Fibroblast of gingiva (primary cell): Measurements from ENCODE around the gene GYG1.
"Not testable (repeated sequence)": the region's sequence is repeated elsewhere in the genome, so short reads cannot be mapped to it uniquely, and the experiment has no call there.

Experiments used
- DNase-seq: peaks from one replicate; pipeline ENCODE4 v3.0.0-alpha.2; 2011; ENCODE audit warnings: low read depth

Gene GYG1

DNA sequence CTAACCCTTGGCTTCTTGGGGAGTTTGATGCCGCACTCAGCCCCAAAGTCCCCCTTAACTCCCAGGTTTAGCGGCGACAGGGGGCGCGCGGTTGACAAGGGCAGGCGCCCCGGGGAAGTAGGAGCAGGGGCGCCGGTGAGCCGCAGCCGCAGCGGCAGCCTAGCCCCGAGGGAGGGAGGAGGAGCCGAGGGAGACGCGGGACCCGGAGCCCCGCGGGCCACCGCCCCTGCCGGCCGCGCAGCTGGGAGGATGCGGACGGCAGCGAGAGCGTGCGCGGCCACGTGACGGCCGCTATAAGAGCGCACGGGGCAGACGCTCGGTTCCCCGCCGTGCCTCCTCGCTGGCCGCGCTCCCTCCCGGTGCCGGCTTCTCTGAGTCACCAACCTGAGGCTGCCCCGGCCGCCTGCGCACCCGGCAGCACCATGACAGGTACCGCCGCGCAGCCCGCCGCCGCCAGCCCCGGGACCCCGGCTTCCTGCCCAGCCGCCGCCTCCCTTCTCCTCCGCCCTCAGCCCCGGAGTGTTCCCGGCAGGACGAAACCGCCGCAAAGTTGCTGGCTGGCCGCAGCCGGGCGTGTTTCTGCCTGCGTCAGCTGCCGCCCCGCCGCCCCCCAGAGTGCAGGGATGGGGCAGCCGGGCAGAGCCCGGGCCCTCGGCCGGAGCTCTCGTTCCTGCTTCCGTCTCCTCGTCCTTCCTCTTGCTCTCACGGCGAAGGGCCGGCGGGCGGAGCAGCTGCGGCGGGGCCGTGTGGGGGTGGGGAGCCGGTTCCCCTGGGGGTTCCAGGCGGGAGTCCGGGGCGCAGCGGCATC, at the start of gene GYG1:
Gene GYG1 (plus strand): TSS at position 322 of the 808 bp plus-strand sequence. CDS start 101 bp downstream, at position 423.
- DNase-seq = peak; percentile 82

DNA sequence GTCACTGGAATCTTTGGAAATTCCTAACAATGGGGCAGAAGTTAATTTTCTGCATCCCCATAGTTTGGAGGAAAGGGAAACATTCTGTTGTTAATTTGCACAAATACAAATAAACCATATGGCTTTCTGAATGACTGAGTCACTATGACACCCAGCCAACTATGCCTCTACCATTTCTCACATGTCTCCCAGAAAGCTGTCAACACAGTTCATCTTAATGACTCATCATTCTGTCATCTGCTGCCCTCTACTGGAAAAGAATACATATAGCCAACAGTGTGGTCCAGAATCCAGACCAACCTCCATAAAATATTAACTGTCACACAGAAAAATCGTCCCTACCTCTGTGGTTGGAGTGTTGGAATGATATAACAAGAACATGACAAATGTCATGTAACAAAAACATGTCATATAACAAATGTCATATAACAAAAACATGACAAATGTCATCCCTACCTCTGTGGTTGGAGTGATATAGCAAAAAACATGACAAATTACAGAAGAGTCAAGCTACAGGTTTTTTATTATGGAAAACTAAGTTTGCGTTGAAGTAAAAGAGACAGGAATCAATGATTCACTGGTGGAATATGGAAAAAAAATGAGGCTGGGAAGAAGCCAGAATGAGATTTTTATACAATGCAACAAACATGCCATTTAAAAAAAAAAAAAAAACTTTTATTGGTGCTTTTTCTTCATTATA, 47.7 kb upstream of the GYG1 start:
- peak; percentile 97 for DNase-seq

DNA sequence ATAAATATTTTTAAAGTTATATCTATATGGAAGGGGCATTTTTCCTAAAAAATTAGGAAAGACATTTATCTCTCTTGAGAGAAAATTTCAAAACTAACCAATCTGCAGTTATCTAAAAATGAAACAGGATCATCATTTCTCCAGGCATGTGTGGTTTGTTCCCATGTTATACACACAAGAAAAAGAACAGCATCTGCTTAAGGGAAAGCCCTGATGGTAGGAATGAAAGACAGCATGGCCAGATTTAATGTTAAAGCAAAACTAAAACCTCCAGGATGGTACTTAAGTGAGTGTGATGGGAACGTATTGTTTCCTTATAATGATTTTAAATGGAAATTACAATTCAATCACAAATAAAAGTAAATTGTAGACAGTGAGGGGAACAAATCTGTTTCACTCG, 46.2 kb upstream of the GYG1 start:
- DNase-seq = no peak

DNA sequence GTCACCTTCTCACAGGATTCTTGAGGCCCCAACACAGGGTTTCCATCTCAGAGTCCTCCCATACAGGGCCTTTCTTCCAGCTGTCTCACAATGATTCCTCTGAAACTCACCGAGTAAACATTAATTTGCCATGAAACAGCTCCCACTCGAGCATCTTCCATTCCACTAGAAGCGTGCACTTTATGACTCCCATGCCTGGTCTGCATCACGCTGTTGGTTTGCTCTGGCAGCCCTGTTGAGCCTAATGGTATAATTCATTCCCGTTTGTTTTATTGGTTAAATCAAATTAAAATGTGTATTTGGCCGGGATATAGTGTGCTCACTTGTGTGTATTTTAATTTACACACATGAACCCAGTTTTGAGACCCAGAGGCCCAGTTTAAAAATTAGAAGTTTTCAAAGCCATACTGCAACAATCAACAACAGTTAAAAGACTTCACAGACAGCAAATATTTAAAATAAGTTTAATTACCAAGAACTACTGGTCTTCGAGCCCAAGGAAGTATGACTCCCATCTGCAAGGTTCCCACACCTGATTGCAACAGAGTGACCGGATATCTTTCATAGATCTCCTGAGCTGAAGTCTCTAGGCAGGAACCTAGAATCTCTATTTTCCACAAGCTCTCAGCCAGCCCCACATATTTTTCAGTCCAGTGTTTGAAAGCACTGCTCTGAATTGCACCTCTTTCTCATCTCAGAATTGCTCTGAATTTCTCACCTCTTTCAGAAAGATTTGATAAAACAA, 42.3 kb upstream of the GYG1 start:
- no peak for DNase-seq

DNA sequence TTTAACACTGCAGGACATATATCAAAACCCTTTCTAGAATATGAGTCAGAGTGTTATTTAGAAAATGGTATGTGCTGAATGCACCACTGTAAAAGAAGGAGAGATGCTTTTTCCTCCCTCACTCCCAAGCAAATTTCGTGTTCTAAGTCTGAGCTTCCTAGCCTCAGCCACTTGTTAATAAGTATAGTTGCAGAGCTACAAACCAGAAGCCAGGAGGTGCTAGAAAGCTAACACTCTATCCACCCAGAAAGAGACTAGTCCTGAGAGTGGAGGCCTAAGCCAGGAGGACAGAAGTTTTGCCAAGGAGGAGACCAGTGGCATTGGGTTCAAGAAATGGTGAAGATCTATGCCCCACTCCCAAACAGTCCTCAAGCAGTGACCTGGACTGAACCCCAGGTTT, 40.5 kb upstream of the GYG1 start:
- no peak for DNase-seq

DNA sequence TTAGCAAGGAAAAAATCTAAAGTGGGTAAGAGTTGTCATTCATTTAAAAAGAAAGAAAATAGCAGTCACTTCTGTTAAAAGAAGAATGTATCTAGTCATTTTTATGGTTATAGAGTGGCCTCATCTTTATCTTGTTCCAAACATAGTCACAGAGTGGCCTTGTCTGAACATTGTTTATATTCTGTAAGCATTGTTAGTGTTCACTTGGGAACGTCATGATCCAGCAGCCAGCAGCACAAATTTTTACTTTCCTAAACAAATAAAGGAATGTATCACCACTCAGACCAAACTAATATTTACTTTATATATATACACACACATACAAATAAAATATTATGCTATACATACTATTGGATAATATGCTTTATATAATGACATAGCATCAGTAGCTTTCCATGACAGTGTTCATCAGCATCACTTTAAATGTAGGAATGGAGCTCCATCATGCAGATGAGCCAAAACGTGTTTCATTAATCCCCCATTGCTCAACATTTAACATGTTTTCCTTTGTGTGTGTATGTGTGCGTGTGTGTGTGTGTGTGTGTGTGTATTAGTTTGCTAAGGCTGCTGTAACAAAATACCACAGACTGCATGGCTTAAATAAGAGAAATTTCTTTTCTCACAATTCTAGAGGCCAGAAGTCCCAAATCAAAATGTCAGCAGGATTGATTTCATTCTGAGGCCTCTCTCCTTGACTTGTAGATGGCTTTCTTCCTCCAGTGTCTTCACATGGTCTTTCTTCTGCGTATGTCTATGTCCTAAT, 39.6 kb upstream of the GYG1 start:
- peak; percentile 35 for DNase-seq

DNA sequence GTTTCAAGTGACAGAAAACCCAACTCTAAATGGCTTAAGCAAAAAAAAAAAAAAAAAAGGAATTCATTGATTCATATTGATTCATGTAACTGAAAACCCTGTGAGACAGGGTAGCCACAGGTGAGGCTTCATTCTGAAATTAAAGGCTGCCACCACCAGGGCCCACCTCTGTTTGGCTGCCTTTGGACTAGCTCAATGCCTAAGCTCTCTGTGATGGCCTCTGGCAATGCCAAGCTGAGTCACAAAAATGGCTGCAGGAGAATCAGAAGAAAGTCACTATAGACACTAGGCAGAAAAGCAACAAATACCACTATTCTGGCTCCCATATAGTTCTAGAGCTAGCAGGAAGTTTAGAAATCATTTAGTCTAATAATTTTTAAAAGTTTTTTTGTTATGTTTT, 38.2 kb upstream of the GYG1 start:
- no peak for DNase-seq

DNA sequence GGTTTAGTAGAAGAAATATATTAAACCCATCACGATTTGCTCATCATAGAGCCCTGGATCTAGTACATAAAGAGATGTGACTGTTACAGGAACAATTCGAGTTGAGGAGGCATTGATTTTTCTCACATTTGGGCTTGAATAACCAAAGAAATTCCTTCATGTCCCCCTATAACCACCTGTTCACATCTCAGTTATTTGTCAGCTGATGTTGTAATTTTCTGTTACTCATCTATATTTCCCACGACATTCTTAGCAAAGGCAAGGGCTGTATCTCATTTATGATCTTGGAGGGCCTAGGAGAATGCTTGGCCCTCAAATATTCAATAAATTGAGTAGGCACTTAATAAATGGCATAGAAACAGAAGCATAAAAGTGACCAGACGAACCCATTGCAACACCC, 36.4 kb upstream of the GYG1 start:
- DNase-seq = no peak

DNA sequence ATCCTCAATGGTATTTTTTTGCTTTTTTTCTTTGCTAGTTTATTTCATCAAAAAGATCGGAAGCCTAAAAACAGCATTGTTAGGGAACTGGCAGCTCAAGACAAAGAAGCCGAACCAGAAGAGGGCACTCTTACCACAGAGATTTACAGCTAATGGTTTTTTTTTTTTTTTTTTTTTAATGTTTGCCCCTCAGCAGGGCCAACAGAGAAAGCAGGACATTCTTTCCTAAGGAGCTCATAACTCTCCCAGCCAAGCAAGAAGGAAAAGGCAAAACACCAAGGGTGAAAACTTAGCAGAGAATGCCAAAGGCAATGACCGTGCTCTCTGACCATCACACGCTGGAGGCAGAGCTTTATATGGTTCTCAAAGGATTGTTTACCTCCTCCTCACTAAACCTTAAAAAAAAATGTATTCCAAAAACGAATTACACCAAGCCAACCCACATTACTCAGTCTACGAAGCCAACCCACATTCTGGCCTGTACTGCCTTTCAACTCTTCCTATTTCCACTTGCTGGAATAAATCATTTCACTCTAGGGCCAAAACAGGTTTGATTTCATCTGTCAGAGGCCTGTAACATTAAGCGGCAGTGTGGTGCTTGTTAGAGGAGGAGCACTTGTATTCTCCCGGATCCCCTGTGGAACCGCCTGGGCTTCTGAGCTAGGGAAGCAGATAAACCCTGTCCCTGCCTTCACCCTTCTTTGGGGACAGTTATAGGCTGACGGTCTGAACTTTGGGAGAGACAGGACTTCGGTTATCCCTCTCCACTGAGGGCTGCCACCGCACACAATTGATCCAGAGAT, 35.6 kb upstream of the GYG1 start:
- peak; percentile 97 for DNase-seq

DNA sequence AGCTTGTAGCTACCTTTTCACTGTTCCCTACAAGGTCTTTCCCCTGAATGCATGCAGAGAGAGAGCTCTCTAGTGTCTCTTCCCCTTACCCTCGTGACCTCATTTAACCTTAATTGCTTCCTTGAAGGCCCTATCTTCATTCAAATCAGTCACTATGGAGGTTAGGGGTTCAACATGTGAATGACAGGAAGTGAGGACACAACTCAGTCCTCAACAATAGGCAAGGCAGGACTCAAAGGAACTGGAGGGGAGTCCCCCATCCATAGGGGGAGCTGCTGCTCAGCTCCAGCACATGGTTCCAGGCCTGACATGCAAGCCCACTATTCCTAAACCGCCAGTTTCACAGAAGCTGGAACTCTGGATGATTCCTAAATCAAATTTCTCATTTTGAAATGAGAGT, 33.8 kb upstream of the GYG1 start:
- DNase-seq = no peak

DNA sequence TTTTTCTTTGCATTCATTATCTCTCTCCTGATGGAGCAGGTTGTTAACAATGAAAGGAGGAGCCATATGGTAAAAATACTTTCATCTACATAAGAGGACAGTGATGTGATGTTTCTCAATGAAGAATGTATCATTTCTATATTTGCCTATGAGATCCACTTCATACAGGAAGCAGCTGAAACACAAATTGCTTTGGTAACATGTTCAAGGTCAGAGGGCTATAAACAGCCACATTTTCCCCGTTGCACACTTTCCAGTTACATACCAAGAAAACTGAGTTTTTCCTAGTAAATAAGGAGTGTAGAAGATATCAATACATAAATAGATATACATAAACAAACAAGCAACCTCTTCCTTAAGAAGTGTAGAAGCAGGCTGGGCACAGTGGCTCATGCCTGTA, 32.6 kb upstream of the GYG1 start:
- no peak for DNase-seq

DNA sequence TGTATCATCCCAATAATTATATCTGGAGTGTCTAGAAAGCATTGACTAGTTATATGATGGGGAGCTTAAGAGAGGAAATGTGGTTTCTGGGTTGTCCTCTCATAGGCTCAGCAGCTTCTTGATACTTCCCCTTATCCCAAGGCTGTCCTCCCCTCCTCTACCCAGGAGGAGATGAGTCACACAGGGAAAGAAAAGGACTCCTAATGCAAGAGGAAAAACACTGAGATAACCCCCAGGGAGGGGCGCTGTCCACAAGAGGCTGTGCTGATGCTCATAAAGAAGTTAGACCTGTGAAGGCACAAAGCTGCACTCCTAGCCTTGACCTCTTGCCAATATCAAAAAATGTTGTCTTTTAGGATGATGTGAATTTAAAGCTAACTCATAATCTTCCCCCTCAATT, 28.8 kb upstream of the GYG1 start:
- DNase-seq = peak; percentile 44

DNA sequence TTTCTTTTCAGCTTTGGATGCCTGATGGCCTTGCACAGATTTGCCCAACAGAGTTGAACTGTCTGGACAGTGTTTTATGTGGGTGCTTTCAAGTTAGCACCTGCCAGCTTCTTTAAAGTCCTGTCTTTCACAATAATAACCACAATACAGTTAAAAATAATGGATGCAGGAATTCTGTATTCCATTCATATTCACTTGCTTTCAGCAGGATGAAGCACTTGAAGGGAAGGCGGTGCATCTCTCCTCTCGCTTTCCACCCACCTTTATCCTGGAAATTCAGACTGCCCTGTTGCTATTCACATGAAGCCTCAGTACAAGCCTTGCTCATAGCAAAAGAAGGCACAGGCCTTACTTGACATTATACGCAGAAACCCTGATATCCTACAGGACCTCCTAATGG, 26.5 kb upstream of the GYG1 start:
- no peak for DNase-seq

DNA sequence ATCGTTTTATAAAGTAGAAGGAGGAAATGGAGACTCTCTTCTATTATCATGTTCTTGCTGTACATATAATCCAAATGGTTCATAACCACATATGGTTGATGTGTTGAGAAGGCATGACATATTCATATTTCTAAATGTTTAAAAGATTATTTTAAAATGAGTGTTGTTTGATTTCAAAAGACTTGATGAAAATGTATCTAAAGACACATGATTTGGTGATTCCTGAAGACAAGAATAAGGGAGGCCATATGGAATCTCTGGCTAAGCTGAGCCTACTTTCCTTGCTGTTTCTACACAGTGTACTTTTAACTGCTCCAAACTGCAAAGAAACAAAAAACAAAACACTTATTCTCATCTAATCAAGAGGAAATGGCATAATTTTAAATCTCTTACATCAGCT, 23.0 kb upstream of the GYG1 start:
- DNase-seq = no peak

DNA sequence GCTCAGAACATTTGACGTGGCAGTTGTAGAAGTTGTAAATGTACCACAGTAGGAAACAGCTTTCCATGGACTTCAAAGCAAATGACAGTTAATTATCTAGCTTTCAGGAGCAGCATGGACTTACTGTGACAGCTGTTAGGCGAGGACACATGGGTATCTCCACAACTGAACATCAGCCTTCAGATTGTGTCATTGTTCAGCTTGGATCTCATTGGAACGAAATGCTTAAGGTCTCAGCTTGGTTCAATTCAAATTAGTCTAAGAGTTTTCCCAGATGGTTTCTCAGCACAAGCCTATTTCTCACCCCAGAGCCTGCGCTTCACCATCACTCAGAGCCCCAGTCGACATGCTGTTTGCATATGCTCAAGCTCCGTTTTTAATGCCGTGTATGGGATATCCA, 21.1 kb upstream of the GYG1 start:
- DNase-seq = no peak

DNA sequence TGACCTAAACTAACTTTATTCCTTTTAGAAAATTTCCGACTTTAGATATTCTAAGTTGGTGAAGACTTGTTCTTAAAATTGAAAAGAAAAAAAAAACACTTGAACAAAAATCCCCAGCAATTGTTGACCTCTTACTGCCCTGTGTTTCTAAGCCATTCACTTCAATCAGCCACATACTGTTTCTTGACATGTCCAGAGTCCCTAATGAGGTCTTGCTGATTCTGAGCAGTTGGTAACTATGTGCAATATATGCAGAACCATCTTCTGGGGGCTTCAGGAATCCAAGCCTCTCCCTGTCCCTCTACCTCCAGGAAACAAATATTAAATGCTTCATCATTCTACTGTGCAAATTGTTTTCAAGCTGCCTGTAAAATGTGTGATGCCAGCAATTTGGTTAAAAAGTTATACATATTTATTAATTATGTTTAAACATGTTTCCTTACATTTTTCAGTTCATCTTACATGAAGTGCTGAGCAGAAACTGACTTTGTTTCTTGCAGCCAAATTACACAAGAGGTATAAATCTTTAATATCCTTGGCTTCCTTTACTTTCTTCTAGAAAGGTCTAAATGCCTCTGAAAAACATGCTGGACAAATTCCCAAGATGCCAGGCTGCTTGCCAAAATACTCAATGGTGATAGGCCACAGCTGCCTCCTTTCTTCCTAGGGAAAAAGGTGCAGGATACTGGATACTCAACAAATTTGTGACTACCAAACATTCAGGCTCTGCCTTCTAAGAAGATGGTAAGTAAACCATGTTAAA, 19.8 kb upstream of the GYG1 start:
- peak; percentile 51 for DNase-seq

DNA sequence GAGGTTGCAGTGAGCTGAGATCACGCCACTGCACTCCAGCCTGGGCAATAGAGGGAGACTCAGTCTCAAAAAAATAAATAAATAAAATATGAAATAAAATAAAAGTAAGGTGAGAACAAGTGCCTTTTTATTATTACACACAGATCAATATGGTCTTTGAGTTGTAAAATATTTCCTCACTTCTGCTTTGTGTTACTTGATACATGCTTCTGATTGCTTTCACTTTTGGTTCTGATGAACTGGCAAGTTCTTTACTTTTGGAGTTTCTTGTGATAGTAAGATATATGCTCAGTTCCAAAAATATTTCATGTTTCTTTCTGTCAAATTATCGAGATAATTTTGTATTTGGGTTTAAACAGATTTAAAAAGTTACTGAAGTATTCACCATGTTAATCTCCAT, 16.6 kb upstream of the GYG1 start:
- no peak for DNase-seq

DNA sequence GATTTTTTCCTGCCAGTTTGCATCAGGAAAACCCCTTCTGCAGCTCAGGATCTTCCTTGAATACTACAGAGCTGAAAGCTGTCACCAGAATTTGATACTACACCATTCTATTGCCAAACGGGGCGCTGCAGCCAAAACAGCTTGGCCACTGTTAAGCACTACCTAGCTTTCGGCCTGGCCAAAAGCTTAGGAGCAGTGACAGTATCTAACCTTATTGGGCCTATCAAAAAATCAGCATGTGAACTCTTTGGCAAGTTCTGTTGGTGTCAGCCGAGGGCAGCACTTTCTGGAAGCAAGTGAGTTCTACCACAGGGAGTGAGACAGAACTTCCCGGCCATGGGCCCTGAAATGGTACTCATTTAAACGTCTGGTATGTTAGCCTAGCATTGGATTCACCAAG, 16.1 kb upstream of the GYG1 start:
- DNase-seq = peak; percentile 5

DNA sequence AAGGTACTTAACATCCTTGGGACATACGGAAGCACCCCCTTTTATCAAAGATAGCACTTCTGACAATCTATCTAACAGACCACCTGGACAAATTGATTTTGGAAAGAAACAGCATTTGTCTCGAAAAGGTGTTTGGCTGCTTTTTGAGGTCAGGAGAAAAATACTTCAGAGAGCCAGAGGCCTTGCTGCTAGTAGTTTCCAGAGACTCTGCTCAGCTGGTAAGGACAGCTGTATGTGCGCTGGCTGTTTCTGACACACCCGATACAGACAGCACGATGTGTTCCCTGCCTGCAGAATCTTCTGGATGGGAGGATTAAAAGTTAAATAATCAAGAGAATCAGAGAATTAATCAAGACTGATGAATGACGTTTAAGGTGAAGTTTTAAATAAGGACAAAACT, 15.6 kb upstream of the GYG1 start:
- DNase-seq = no peak

DNA sequence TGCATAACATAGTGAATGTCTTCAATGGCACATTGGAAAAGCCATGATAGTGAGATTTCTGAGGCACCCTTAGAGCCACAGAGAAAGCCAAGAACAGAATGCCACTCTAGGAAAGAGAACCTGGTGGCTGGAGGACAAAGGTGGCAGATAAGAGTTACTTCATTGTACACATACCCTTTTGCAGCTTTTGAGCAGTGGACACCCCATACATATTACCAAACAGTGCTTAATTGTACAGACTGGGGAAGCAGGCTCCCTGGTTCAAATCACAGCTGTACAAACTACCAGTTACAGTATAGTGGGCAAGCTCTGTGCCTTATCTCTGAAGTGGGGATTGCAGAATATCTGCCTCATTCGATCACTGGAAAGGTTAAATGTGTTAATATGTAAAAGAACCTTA, 10.1 kb upstream of the GYG1 start:
- DNase-seq = no peak

DNA sequence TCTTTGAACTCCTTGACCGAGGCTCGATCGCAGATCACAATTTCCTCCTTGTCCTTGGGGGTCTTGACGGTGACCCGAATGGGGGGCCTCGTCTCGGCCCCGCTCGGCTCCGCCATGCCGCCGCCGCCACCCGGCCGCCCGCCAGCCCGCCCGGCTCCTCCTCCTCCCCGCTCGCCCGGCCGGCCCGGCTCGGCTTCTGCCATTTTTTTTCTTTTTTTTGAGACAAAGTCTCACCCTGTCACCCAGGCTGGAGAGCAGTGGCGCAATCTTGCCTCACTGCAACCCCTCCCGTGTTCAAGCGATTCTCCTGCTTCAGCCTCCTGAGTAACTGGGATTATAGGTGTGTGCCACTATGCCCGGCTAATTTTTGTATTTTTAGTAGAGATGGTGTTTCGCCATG, 3.8 kb upstream of the GYG1 start:
- not testable (repeated sequence) for DNase-seq
